ES-I3 (cell line): ENCODE data around the gene TLR10.
"Not testable (repeated sequence)": the region's sequence is repeated elsewhere in the genome, so short reads cannot be mapped to it uniquely, and the experiment has no call there.

Source experiments
- H3K36me3 ChIP-seq: 2 replicates; pipeline ENCODE4 v1.6.1; 2013; ENCODE audit warnings: mild to moderate bottlenecking, low read length, control low read depth, moderate library complexity; ENCODE audit not compliant: insufficient read depth
- H3K4me1 ChIP-seq: 2 replicates; pipeline ENCODE4 v1.6.1; 2013; ENCODE audit warnings: mild to moderate bottlenecking, control low read depth, low read length; ENCODE audit not compliant: insufficient read depth
- H3K9ac ChIP-seq: 2 replicates; pipeline ENCODE4 v1.6.1; 2013; ENCODE audit warnings: low read depth, mild to moderate bottlenecking, low read length, moderate library complexity
- H3K9me3 ChIP-seq: 2 replicates; pipeline ENCODE4 v1.6.1; 2013; ENCODE audit warnings: mild to moderate bottlenecking, low read length, moderate library complexity; ENCODE audit not compliant: control insufficient read depth, insufficient read depth

The TLR10 gene

DNA sequence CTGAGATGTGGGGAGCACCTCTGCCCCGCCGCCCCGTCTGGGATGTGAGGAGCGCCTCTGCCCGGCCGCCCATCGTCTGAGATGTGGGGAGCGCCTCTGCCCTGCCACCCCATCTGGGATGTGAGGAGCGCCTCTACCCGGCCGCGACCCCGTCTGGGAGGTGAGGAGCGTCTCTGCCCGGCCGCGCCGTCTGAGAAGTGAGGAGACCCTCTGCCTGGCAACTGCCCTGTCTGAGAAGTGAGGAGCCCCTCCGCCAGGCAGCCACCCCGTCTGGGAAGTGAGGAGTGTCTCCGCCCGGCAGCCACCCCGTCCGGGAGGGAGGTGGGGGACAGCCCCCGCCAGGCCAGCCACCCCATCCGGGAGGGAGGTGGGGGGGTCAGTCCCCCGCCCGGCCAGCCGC lies 24.7 kb upstream of the TLR10 start:
- H3K4me1 ChIP-seq, H3K36me3 ChIP-seq, H3K9ac ChIP-seq: not testable (repeated sequence)

GRCh38 chr4:38806251-38806650 lies 23.5 kb upstream of the TLR10 start:
- H3K36me3 ChIP-seq, H3K4me1 ChIP-seq, H3K9ac ChIP-seq, H3K9me3 ChIP-seq: not testable (repeated sequence)

More for the DNA sequence above, 24.7 kb upstream of the TLR10 start:
- not testable (repeated sequence) for H3K9me3 ChIP-seq

- Histone ChIP-seq H3K9me3 (peaks cover 7% of the 10 kb centered on the region; the same call in 1 of the 2 replicates), H3K4me1 (no peaks in the 10 kb centered on the region), H3K9ac (no peak overlapping the region), H3K36me3 (no peaks in the 10 kb centered on the region)
These were observed 22.8 kb upstream of the TLR10 start for GRCh38 chr4:38805530-38806145.

GRCh38 chr4:38804654-38805295 lies 22.0 kb upstream of the TLR10 start, which contains the start of gene TLR1:
TSS of gene TLR1 (minus strand) at chr4:38804791. CDS start at chr4:38798831, 5,960 bp downstream.
- no peak within 1 kb of the TSS for H3K9ac ChIP-seq
- no peaks in the 10 kb centered on the region for H3K36me3 ChIP-seq
- H3K4me1 ChIP-seq, result no peaks in the 10 kb centered on the region
- peaks cover 7% of the 10 kb centered on the region; the same call in 1 of the 2 replicates for H3K9me3 ChIP-seq

- Histone ChIP-seq H3K36me3 (no peaks in the 10 kb centered on the region), H3K9me3 (peaks cover 7% of the 10 kb centered on the region; the same call in 1 of the 2 replicates), H3K9ac (no peak overlapping the region), H3K4me1 (no peaks in the 10 kb centered on the region)
These were observed 21.3 kb upstream of the TLR10 start for GRCh38 chr4:38803833-38804653.

- Histone ChIP-seq H3K9me3 (peaks cover 7% of the 10 kb centered on the region; the same call in 1 of the 2 replicates), H3K4me1 (no peaks in the 10 kb centered on the region), H3K36me3 (no peaks in the 10 kb centered on the region), H3K9ac (no peak overlapping the region)
These were observed 20.0 kb upstream of the TLR10 start for GRCh38 chr4:38802561-38803355.

DNA sequence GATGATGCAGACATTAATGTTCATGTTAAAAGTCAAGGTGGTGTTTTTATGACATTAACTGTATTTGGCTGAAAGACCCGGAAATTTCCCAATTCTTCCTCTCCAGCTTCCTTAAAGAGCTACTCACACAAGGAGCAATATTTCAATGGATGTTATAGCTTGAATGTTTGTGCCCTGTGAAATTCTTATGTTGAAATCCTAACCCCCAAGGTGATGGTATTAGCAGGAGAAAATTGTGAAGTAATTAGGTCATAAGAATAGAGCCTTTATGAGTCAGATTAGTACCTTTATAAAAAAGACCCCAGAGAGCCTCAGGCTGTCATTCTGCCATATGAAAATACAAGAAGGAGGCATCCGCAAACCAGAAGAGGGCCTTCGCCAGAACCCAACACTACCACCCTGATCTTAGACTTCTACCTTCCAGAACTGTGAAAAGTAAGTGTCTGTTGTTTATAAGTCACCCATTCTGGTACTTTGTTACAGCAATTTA lies 18.2 kb upstream of the TLR10 start:
- Histone ChIP-seq H3K36me3 (no peaks in the 10 kb centered on the region), H3K9me3 (peaks cover 7% of the 10 kb centered on the region; the same call in 1 of the 2 replicates), H3K4me1 (no peaks in the 10 kb centered on the region), H3K9ac (no peak overlapping the region)

GRCh38 chr4:38800366-38800765 lies 17.6 kb upstream of the TLR10 start:
- H3K4me1 ChIP-seq, result no peaks in the 10 kb centered on the region
- no peak overlapping the region for H3K9ac ChIP-seq
- no peaks in the 10 kb centered on the region for H3K36me3 ChIP-seq
- H3K9me3 ChIP-seq, result peaks cover 7% of the 10 kb centered on the region; the same call in 1 of the 2 replicates

GRCh38 chr4:38795087-38795486 lies 12.3 kb upstream of the TLR10 start:
- Histone ChIP-seq H3K9ac (no peak overlapping the region), H3K4me1 (no peaks in the 10 kb centered on the region), H3K36me3 (no peaks in the 10 kb centered on the region), H3K9me3 (no peaks in the 10 kb centered on the region)

DNA sequence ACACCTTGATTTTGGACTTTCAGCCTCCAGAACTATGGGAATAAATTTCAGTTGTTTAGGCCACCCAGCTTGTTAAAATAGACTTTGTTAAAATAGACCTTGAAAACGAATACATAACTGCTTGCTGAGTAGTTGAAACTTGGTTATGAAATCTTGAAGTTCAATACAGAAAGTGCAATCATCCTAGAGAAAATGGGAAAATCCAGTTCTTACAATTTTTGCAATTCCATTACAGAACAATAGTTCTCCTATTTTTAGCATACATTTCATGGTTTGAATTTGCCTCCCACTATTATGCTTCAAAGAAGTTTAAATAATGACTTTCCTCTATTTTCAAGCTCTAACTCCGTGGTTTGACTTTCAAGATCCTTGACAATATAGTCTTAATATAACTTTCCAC lies 11.3 kb upstream of the TLR10 start:
- Histone ChIP-seq H3K4me1 (no peaks in the 10 kb centered on the region), H3K9ac (no peak overlapping the region), H3K36me3 (no peaks in the 10 kb centered on the region)

GRCh38 chr4:38791010-38791409 lies 8.2 kb upstream of the TLR10 start:
- no peaks in the 10 kb centered on the region for H3K4me1 ChIP-seq
- H3K9ac ChIP-seq, result no peak overlapping the region
- no peaks in the 10 kb centered on the region for H3K9me3 ChIP-seq

More for the DNA sequence above, 11.3 kb upstream of the TLR10 start:
- H3K9me3 ChIP-seq, result no peaks in the 10 kb centered on the region

GRCh38 chr4:38788317-38788716 lies 5.5 kb upstream of the TLR10 start:
- Histone ChIP-seq H3K4me1 (no peaks in the 10 kb centered on the region), H3K36me3 (no peaks in the 10 kb centered on the region), H3K9ac (no peak overlapping the region), H3K9me3 (no peaks in the 10 kb centered on the region)

More at GRCh38 chr4:38791010-38791409, 8.2 kb upstream of the TLR10 start:
- no peaks in the 10 kb centered on the region for H3K36me3 ChIP-seq

DNA sequence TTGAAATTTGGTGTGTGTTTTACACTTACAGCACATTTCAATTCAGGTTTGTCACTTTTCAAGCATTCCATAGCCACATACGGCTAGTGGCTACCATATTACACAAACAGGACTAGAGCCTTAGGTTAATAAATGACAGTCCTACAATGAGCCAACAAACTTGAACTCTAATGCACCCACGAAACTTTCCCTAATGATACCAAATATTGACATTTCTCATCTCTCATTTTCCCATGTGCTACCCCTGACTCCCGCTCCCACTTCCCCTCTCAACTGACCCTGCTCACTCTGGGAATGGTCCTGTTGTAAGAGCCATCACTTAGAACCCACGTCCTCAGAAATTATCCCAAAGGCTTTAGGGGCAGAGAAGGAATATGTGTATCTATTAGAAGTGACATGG lies 4.9 kb upstream of the TLR10 start:
- Histone ChIP-seq H3K9me3 (no peaks in the 10 kb centered on the region), H3K36me3 (no peaks in the 10 kb centered on the region), H3K9ac (no peak overlapping the region), H3K4me1 (no peaks in the 10 kb centered on the region)

- Histone ChIP-seq H3K36me3 (no peaks in the 10 kb centered on the region), H3K9me3 (no peaks in the 10 kb centered on the region), H3K9ac (no peak overlapping the region), H3K4me1 (no peaks in the 10 kb centered on the region)
These were observed 3.2 kb upstream of the TLR10 start for GRCh38 chr4:38785901-38786402.
